Ramos (cell line): ENCODE data around the gene BBIP1.

Experiments used
- in situ Hi-C: fragments of 300-500 bp; cut with MboI; formaldehyde crosslinking; loops from one replicate; pipeline ENCODE4 v1.14.3; 2022; ENCODE audit warnings: low sequenced_read_pairs; ENCODE audit not compliant: unreplicated experiment

BBIP1 gene

GRCh38 chr10:110867011-110867806 is 51.8 kb downstream of the BBIP1 start:
- in situ Hi-C loops: loop anchor here (25.0 kb wide), 1 partner anchor 955 kb away; the partner anchor contains the start of gene XPNPEP1

DNA sequence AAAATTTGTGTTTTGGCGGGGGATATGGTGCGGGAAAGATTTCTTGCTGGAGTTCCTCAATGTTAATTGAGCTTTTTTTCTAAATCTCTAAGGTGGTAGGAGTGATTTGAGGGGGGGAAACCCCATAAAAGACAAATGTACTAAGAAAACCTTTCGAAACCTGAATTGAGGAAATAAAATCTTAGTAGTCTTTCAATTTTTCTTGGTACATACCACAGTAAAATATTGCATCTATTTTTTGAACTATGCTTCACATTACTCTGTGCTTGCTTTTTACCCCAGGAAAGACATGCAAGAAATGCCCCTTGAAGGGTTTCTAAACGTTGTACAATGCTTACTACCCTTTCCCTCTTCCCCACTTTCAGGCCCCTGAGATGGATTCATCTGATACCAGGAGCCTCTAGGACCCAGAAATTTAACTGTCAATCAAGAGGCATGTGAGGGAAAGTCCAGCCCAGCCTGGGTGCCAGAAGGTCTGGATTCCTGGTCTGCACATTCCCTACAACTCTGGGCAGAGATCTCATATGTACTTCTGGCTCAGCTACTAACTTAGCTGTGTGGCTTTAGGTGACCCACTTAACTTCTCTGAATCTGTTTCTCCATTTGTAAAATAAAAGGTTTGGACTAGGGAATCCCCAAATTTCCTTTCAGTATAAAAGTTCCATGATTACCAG is 53.0 kb downstream of the BBIP1 start:
- in situ Hi-C loops: loop anchor here (25.0 kb wide), 1 partner anchor 954 kb away; the partner anchor contains the start of gene XPNPEP1

- in situ Hi-C loops: loop anchor here (25.0 kb wide), 1 partner anchor 953 kb away; the partner anchor contains the start of gene XPNPEP1
These were observed 53.7 kb downstream of the BBIP1 start for GRCh38 chr10:110865186-110865808.

DNA sequence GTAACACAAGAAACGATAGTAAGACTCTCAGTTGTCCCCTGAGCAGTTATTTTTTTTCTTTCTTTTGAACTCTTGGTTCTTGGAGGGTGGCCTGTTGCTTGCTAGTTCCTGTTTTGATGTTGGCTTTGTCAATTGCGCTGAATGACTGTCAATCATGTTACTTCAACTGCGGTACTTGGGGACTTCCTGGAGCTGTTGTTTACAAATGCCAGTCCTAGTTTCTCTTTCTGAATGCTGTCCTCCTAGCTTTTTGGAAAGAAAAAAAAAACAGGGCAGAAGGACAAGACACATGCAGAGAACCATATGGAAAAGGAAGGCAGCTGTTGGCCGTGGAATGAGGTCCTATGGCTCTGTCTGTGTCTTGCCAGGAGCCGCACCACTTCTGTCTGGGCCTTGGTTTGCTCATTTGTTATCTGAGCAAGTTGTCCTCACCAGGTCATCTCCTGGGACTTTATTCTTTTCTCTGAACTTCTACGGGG is 54.3 kb downstream of the BBIP1 start:
- in situ Hi-C loops: loop anchor here (25.0 kb wide), 1 partner anchor 952 kb away; the partner anchor contains the start of gene XPNPEP1

- in situ Hi-C loops: loop anchor here (25.0 kb wide), 1 partner anchor 952 kb away; the partner anchor contains the start of gene XPNPEP1
These were observed 55.0 kb downstream of the BBIP1 start for GRCh38 chr10:110863956-110864355.

DNA sequence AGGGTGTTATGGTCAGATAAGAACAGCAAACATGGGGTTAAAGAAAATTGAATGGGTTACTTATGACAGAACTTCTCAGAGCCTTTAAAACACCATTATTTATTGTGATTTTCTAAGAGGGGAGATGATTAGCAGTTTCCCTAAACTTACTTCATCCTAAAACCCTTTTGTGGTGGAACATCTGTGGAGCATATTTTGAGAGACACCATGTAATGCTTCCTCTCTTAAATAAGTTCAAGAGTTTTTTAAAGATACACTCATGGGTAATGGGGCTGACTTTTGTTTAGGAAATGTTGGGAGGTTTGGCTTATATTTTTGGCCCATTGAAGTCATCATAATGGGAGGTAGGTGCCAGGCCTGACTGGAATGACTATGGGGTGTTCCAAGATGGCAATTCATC is 55.6 kb downstream of the BBIP1 start:
- in situ Hi-C loops: loop anchor here (25.0 kb wide), 1 partner anchor 951 kb away; the partner anchor contains the start of gene XPNPEP1

GRCh38 chr10:110862961-110863360 is 56.0 kb downstream of the BBIP1 start:
- in situ Hi-C loops: loop anchor here (25.0 kb wide), 1 partner anchor 951 kb away; the partner anchor contains the start of gene XPNPEP1

- in situ Hi-C loops: loop anchor here (25.0 kb wide), 1 partner anchor 950 kb away; the partner anchor contains the start of gene XPNPEP1
These were observed 56.9 kb downstream of the BBIP1 start for GRCh38 chr10:110861930-110862649.

DNA sequence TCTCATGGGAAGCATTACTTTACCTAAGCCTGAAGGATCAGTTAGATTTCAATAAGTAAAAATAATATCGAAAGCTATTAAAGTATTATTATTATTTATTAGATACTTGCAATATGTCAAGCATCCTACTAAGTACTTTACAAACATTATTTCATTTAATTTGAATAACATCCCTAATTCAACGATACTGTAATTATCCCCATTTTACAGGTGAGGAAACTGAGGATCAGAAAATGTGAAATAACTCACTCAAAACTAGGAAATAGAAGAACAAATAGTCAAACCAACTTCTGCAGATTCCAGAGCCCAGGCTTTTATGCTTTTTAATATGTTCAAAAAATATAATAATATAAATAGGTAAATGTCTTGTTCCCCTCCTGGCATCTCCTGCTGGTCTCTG is 57.5 kb downstream of the BBIP1 start:
- in situ Hi-C loops: loop anchor here (25.0 kb wide), 1 partner anchor 949 kb away; the partner anchor contains the start of gene XPNPEP1

- in situ Hi-C loops: loop anchor here (25.0 kb wide), 1 partner anchor 948 kb away; the partner anchor contains the start of gene XPNPEP1
These were observed 58.3 kb downstream of the BBIP1 start for GRCh38 chr10:110860576-110861241.

DNA sequence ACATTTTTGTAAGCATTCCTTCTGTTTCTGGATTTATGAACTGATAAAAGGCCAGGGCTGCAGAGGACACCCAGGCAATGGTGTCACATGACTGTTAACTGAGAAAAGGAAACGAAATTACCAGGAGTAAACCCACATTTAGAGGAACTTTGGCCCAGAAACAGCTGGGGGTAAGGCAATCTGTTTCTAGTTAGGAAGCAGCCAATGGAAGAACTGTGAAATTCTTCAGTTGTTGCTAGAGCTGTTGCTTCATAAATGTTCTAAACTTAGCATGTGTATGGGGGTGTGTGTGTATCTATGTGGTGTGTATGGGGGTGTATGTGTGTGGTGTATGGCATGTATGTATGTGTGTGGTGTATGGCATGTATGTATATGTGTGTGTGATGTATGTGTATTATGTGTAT is 59.0 kb downstream of the BBIP1 start:
- in situ Hi-C loops: loop anchor here (25.0 kb wide), 1 partner anchor 948 kb away; the partner anchor contains the start of gene XPNPEP1

DNA sequence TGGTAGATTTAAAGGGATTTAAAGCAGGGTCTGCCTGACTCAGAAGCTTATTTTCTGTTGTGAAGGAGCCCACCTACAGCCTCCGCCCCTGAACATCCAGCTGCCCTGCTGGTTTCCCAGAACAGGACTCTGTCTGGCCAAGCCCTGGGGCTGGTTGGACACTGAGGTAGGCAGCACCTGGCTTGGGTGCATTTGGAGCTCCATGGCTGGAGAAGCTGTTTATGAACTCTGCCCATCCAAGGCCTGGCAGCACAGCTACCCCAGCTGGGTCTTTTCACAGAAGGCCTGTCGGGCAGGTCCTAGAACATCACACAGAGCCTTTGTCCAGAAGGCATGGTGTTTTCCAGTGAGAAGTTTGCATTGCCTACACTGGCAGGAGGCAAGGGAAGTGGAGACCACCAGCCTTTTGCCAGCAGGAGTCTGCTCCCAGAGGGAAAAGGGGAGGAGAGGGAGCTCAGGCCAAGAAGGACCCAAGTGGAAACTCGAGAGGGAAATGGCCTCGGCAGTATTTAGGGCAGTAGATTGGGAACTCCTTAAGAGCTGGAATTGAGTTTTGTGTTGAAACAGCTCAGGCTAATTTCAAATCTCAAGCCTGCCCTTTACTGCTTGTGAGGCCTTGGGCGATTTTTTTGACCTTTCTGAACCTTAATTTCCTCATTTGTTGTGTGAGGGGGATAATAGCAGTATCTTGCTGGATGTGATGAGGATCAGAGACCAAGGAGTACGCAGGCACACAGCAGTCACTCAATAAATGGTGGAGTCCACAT is 59.6 kb downstream of the BBIP1 start:
- in situ Hi-C loops: loop anchor here (25.0 kb wide), 1 partner anchor 947 kb away; the partner anchor contains the start of gene XPNPEP1

GRCh38 chr10:110858297-110858934 is 60.6 kb downstream of the BBIP1 start:
- in situ Hi-C loops: loop anchor here (25.0 kb wide), 1 partner anchor 946 kb away; the partner anchor contains the start of gene XPNPEP1

DNA sequence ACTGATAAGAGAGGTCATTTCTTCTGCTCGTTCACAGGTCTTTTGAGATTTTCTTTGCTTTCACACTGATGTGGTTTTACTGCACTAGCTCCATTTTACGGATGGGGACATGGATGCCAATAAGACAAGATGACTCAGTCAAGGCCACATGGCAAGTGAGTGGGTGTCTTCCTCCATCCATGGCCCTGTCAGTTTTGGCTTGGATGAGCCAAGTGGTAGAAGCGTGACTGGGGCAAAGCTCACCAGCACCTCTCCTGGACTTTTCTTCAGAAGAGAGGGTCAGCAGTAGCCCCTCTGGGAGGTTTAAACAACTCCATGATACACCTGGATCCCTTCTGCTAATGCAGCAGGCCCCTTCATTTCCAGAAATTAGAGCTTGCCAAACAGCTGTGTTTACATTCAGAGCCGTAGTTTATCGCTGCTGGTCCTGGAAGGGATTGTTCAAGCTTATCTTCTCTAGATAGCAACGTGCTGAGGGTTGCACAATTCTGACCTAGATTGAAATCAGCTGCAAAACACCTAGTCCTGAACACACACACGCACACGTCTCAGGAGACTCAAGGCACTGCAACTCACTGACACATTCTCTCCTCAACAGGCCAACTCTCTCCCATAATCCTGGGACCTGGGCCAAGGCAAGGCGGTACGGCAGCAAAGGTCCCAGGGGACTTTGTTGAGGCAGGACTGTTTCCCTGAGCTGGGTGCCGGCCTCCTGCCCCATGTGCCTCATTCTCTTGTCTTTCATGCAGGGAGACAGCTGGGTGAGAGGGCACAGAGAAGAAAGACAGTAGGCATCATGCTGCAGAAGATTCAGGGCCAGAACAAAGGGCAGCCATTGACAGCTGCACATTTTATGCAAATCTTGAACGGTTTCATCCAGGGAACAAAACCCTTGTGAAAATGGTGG is 61.5 kb downstream of the BBIP1 start:
- in situ Hi-C loops: loop anchor here (25.0 kb wide), 1 partner anchor 945 kb away; the partner anchor contains the start of gene XPNPEP1

DNA sequence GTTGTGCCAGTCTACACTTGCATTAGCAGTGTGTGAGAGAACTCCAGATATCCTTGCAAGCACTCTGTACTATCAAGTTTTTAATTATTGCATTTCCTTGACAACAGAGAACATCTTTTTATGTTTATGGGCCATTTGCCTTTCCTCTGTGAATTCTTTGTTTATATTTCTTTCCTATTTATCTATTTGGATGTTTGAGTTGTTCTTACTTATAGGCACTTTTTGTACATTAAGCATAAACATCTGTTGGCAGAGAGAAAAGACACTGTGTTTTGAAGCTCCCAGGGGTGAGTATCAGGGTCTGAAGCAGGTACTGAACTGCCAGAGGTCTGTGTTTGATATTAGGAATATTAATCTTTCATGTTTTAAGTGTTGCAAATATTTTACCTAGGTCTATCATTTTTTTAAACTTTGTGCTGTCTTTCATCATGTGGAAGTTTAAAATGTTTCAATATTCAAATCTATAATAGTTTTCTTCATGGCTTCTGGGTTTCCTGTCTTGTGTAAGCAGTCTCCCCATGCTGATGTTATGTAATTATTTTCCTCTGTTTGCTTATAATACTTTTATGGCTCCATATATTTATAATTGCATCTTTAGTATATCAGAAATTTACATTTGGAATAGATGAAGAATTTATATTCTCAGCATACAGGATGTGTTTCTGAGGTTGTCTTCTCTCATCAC is 64.9 kb downstream of the BBIP1 start:
- in situ Hi-C loops: loop anchor here (25.0 kb wide), 1 partner anchor 942 kb away; the partner anchor contains the start of gene XPNPEP1

DNA sequence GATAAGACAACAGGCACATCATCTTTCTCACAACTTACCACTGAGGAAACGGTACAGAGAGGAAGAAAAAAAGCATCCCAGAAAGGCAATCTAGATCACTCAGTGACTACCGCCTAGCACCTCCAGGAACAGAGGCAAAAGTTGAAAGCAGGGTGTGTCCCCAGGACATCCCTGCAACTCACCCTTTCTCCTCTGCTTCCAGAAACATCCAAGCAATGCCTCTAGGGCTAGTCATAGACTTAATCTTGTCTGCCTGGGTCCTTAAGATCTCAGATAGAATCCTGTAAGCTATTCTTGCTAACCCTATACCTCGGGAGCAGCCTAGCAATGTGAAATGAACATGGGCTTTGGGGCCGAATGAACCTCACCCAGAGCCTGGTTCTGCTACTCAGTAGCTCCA is 66.0 kb downstream of the BBIP1 start:
- in situ Hi-C loops: loop anchor here (25.0 kb wide), 1 partner anchor 941 kb away; the partner anchor contains the start of gene XPNPEP1
